Measurements from ENCODE around the gene POLG2. TPM values are rescaled to one million over a fixed set of nuclear protein-coding genes. Genes with fewer than 3 reads are reported as not detected.

POLG2 gene
- total and polyA plus RNA-seq, 9 of the 15 experiments (the other 6 are each of a cell fraction or from before 2014, with no cell fraction given), result 13.4 to 44.8 (median 37.0) TPM

DNA sequence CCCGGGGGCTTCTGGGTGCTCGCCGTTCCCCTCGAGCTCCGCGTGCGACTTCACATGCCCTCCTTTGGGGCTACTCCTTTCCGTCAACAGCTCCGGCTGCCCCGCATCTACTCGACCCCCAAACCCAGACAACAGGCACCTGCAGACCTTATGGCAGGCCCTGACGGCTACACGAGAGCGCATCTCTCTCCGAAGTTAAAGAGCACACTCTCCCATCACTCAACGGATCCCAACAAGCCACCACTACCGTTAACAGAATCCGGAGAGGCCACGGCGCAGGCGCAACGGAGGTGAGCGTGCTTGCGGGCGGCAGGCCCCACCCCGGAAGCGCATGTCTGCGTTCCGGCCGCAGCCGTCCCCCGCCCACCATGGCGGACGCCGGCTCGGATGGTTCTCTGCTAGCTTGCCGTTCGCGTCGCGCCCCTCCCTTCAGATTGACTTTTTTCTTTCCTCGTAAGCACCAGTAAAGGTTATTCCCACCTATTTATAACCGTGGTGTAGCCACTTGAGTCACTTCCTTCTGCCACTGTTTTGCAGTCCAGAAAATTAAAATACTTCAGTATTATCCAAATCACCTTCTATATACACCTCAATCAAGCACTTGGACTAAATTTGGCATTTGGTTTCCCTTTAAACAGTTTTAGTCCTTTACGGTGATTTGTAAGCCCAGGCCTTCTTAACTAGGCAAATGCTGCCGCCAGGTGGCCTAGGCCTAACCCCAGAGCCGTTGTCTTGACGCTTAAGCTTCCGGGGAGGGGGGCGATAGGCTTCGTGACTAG lies at the start of gene POLG2 (continued):
- TF ChIP-seq, protein P1, sequence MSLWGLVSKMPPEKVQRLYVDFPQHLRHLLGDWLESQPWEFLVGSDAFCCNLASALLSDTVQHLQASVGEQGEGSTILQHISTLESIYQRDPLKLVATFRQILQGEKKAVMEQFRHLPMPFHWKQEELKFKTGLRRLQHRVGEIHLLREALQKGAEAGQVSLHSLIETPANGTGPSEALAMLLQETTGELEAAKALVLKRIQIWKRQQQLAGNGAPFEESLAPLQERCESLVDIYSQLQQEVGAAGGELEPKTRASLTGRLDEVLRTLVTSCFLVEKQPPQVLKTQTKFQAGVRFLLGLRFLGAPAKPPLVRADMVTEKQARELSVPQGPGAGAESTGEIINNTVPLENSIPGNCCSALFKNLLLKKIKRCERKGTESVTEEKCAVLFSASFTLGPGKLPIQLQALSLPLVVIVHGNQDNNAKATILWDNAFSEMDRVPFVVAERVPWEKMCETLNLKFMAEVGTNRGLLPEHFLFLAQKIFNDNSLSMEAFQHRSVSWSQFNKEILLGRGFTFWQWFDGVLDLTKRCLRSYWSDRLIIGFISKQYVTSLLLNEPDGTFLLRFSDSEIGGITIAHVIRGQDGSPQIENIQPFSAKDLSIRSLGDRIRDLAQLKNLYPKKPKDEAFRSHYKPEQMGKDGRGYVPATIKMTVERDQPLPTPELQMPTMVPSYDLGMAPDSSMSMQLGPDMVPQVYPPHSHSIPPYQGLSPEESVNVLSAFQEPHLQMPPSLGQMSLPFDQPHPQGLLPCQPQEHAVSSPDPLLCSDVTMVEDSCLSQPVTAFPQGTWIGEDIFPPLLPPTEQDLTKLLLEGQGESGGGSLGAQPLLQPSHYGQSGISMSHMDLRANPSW (CRISPR knock-in tag; IDR thresholded peaks at IDR 0.05), result no peak
- TF ChIP-seq MTA1 (IDR thresholded peaks at IDR 0.05; ENCODE audit: borderline replicate concordance) (no peak), KDM1A (IDR thresholded peaks at IDR 0.05) (peak; percentile 45 to 59; a peak in 2 of 4 replicates), POLR2AphosphoS2 (IDR thresholded peaks at IDR 0.05; ENCODE audit: low read length) (peak; percentile 99), ZBTB7A (IDR thresholded peaks at IDR 0.05; ENCODE audit: borderline replicate concordance, control insufficient read depth, low read depth, low read length) (peak; percentile 63), ZNF778 (CRISPR knock-in tag; IDR thresholded peaks at IDR 0.05) (no peak), SIN3A (IDR thresholded peaks at IDR 0.05; ENCODE audit: borderline replicate concordance in 2 of 2, control insufficient read depth in 1 of 2, low read depth in 2 of 2, low read length in 2 of 2) (peak; percentile 51 to 76; a peak in 3 of 4 replicates), CCNT2 (IDR thresholded peaks at IDR 0.05; ENCODE audit: borderline replicate concordance, extremely low read depth, insufficient read length, low read depth, low read length) (peak; percentile 92), TAF7 (tag; IDR thresholded peaks at IDR 0.05) (peak; percentile 74), NFXL1 (CRISPR knock-in tag; IDR thresholded peaks at IDR 0.05) (peak; percentile 54; the same call in 1 of the 2 replicates), FOXA3 (CRISPR knock-in tag; conservative IDR thresholded peaks at IDR 0.05 in 1 of 2, IDR thresholded peaks at IDR 0.05 in 1 of 2) (0 out of 4 replicates have a peak, but pooled peaks of 1 of the 2 experiments have one; percentile 67), MEIS2 (IDR thresholded peaks at IDR 0.05; ENCODE audit: partially characterized antibody) (peak; percentile 95), MAZ (CRISPR knock-in tag; conservative IDR thresholded peaks at IDR 0.05 in 1 of 2, IDR thresholded peaks at IDR 0.05 in 1 of 2) (peak; percentile 66 to 79; a peak in 2 of 4 replicates)
- TF ChIP-seq, protein P2, sequence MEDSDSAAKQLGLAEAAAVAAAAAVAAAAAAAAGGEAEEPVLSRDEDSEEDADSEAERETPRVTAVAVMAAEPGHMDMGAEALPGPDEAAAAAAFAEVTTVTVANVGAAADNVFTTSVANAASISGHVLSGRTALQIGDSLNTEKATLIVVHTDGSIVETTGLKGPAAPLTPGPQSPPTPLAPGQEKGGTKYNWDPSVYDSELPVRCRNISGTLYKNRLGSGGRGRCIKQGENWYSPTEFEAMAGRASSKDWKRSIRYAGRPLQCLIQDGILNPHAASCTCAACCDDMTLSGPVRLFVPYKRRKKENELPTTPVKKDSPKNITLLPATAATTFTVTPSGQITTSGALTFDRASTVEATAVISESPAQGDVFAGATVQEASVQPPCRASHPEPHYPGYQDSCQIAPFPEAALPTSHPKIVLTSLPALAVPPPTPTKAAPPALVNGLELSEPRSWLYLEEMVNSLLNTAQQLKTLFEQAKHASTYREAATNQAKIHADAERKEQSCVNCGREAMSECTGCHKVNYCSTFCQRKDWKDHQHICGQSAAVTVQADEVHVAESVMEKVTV (CRISPR knock-in tag; IDR thresholded peaks at IDR 0.05), result peak; percentile 77
- TF ChIP-seq, protein P3, sequence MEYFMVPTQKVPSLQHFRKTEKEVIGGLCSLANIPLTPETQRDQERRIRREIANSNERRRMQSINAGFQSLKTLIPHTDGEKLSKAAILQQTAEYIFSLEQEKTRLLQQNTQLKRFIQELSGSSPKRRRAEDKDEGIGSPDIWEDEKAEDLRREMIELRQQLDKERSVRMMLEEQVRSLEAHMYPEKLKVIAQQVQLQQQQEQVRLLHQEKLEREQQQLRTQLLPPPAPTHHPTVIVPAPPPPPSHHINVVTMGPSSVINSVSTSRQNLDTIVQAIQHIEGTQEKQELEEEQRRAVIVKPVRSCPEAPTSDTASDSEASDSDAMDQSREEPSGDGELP (CRISPR knock-in tag; IDR thresholded peaks at IDR 0.05; ENCODE audit: borderline replicate concordance), result peak; percentile 73
- TF ChIP-seq, protein P4, sequence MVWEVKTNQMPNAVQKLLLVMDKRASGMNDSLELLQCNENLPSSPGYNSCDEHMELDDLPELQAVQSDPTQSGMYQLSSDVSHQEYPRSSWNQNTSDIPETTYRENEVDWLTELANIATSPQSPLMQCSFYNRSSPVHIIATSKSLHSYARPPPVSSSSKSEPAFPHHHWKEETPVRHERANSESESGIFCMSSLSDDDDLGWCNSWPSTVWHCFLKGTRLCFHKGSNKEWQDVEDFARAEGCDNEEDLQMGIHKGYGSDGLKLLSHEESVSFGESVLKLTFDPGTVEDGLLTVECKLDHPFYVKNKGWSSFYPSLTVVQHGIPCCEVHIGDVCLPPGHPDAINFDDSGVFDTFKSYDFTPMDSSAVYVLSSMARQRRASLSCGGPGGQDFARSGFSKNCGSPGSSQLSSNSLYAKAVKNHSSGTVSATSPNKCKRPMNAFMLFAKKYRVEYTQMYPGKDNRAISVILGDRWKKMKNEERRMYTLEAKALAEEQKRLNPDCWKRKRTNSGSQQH (CRISPR knock-in tag; IDR thresholded peaks at IDR 0.05), result peak; percentile 84
- TF ChIP-seq, protein P5, sequence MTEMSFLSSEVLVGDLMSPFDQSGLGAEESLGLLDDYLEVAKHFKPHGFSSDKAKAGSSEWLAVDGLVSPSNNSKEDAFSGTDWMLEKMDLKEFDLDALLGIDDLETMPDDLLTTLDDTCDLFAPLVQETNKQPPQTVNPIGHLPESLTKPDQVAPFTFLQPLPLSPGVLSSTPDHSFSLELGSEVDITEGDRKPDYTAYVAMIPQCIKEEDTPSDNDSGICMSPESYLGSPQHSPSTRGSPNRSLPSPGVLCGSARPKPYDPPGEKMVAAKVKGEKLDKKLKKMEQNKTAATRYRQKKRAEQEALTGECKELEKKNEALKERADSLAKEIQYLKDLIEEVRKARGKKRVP (CRISPR knock-in tag; IDR thresholded peaks at IDR 0.05), result peak; percentile 39
